Activated CD4-positive, alpha-beta T cell treated with anti-CD3 and anti-CD28 coated beads, Interleukin-2, amount 50 U/mL, for 1 hour (primary cell): ENCODE data around the gene UBE2F.
A peak's percentile ranks its signal among the peaks of the same experiment; 100 is the strongest.
"Not testable (repeated sequence)": the region's sequence is repeated elsewhere in the genome, so short reads cannot be mapped to it uniquely, and the experiment has no call there.

Experiments used
- DNase-seq: peaks from one replicate; pipeline ENCODE4 v3.0.0-alpha.2; 2020

UBE2F gene

GRCh38 chr2:238057696-238058575, 91.1 kb downstream of the UBE2F start:
- not testable (repeated sequence) for DNase-seq

GRCh38 chr2:238059505-238059904, 92.7 kb downstream of the UBE2F start:
- DNase-seq = no peak

- no peak for DNase-seq
Observed at GRCh38 chr2:238060096-238060541, 93.3 kb downstream of the UBE2F start.

GRCh38 chr2:238060542-238061314, 93.9 kb downstream of the UBE2F start, which contains the start of gene SCLY:
Gene SCLY, plus strand, starts transcription at chr2:238061001. Its CDS starts 54 bp downstream, at chr2:238061055.
- DNase-seq = peak; percentile 96

- peak; percentile 25 for DNase-seq
Observed at GRCh38 chr2:238061315-238062202, 94.7 kb downstream of the UBE2F start.

- no peak for DNase-seq
Observed at GRCh38 chr2:238063414-238064189, 96.8 kb downstream of the UBE2F start.

- DNase-seq = no peak
Observed at GRCh38 chr2:238064376-238064775, 97.6 kb downstream of the UBE2F start.

GRCh38 chr2:238065071-238065846, 98.4 kb downstream of the UBE2F start:
- no peak for DNase-seq

GRCh38 chr2:238066218-238066617, 99.4 kb downstream of the UBE2F start:
- DNase-seq = no peak

GRCh38 chr2:238066718-238067117, 99.9 kb downstream of the UBE2F start:
- not testable (repeated sequence) for DNase-seq

- DNase-seq = no peak
Observed at GRCh38 chr2:238067939-238068338, 101.1 kb downstream of the UBE2F start.

- DNase-seq = peak; percentile 6
Observed at GRCh38 chr2:238069021-238069709, 102.4 kb downstream of the UBE2F start.

- no peak for DNase-seq
Observed at GRCh38 chr2:238069877-238070276, 103.1 kb downstream of the UBE2F start.

- DNase-seq = no peak
Observed at GRCh38 chr2:238075397-238075796, 108.6 kb downstream of the UBE2F start.

GRCh38 chr2:238077292-238077691, 110.5 kb downstream of the UBE2F start:
- DNase-seq = no peak

GRCh38 chr2:238079874-238080327, 113.1 kb downstream of the UBE2F start:
- no peak for DNase-seq

GRCh38 chr2:238080518-238080917, 113.7 kb downstream of the UBE2F start:
- no peak for DNase-seq

GRCh38 chr2:238081150-238081549, 114.3 kb downstream of the UBE2F start:
- no peak for DNase-seq

GRCh38 chr2:238081561-238081960, 114.7 kb downstream of the UBE2F start:
- DNase-seq = no peak

GRCh38 chr2:238082151-238082550, 115.3 kb downstream of the UBE2F start:
- no peak for DNase-seq
